ENCODE measurements around the gene SOWAHB. TPM values are rescaled to one million over a fixed set of nuclear protein-coding genes. Genes with fewer than 3 reads are reported as not detected.

The SOWAHB gene, protein sequence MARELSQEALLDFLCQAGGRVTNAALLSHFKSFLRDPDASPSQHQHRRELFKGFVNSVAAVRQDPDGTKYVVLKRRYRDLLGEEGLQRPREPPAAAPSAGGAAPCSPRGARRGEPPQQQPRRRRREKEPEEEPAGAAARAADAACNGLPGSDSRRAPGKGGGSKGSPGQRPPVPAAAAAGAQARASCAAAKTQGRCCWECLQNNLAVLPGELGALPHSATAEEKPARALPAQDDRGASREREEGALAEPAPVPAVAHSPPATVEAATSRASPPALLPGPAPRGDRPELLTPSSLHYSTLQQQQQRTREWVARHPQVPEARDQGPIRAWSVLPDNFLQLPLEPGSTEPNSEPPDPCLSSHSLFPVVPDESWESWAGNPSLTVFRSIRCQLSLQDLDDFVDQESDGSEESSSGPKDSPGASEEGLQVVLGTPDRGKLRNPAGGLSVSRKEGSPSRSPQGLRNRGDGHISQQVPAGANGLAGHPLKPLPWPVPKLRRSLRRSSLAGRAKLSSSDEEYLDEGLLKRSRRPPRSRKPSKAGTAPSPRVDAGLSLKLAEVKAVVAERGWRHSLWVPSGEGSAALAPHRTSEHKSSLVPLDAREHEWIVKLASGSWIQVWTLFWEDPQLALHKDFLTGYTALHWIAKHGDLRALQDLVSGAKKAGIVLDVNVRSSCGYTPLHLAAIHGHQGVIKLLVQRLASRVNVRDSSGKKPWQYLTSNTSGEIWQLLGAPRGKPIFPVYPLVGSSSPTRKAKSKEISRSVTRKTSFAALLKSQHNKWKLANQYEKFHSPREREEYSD
- 0.05 and 0.06 TPM in 2 replicates for polyA plus RNA-seq (2012; rRNA removed)
- 0.01 and 0.04 TPM in 2 replicates for polyA plus RNA-seq (2012; cell fraction: cytosol; rRNA removed)
- polyA plus RNA-seq (2012; cell fraction: nucleus; rRNA removed): 0.05 and 0.08 TPM in 2 replicates

DNA sequence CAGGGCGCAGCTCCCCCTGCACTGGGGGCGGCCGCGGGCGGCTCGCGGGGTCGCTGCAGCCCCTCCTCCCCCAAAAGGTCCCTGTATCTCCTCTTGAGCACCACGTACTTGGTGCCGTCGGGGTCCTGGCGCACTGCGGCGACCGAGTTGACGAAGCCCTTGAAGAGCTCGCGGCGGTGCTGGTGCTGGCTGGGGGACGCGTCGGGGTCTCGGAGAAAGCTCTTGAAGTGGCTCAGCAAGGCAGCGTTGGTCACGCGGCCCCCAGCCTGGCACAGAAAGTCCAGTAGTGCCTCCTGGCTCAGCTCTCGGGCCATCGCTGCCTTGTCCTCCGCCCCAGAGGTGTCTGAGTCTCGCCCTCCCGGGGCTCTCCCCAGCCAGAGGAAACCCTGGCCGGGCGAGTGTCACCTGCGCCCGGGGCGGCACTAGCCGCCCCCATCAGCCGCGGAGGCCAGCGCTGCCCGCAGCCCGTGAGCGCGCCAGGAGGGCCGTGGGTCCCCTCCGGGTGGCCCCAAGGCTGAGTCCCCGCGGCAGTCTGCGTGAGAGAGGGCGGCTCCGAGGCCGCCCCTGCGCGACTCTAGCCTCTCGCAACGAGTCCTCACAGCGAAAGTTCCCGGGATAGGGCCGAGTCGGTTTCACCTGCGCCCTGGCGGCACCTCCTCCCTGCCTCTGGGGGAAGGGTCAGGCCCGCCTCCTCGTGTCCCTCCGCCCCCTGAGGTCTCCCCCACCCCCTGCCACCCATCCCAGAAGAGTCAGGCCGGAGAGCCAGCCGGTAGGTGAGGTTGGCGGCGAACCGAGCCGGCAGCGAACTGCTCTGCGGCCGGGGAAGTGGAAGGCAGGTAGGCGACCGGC is at the start of gene SOWAHB:
TSS of gene SOWAHB (minus strand) at position 609 of the 849 bp plus-strand sequence. CDS start at position 314, 295 bp downstream.
- POLR2A ChIA-PET: interaction anchor here (1.1 kb wide), 1 partner anchor 51 kb away, joined by 3 read pairs; no protein-coding TSS in a partner anchor
- no peak within 1 kb of the TSS for H3K9ac ChIP-seq

DNA sequence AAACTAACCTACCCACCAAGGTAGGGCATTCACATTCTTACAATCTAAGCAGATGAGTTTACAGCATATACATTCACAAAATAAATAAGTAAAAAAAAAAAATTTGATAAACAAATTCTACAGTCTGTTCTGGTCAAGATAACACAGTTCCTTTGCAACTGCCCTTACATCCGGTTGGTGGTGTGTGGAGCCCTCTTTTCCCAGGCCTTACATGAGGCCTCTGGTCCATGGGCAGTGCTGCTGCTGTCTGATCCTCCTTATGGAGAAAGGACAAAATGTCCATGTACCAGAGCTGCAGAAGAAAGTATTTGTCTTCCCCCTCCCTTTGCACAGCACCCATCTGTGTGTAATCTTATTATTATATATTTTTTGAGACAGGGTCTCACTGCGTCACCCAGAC is 49.4 kb upstream of the SOWAHB start:
- H3K79me2 ChIP-seq (ENCODE audit: insufficient read depth): peaks cover 76% of the 10 kb centered on the region
- no peaks in the 10 kb centered on the region for H3K9me2 ChIP-seq
- ChIA-PET CTCF (no interaction called here), POLR2A (no interaction called here)
- peaks cover 0 to 14% of the 10 kb centered on the region in 2 experiments; a peak in 2 of 4 replicates for H3K4me1 ChIP-seq (ENCODE audit: control insufficient read depth in 1 of 2, insufficient read depth in 2 of 2, low read depth in 1 of 2, low read length in 1 of 2)
- peak overlapping the region; percentile 90 for H3K4me2 ChIP-seq
- no peak overlapping the region for H3K9ac ChIP-seq
- no peak overlapping the region for H3K27ac ChIP-seq (ENCODE audit: low read depth in 2 of 2, low read length in 1 of 2)
- peak overlapping the region in 1 of 2 experiments; percentile 94; a peak in 2 of 4 replicates for H3K4me3 ChIP-seq (ENCODE audit: low read depth in 2 of 2, low read length in 1 of 2)
- no peaks in the 10 kb centered on the region for H3K27me3 ChIP-seq (ENCODE audit: insufficient read depth)
- peaks cover 12% of the 10 kb centered on the region for H4K20me1 ChIP-seq (ENCODE audit: insufficient read depth)
- no peaks in the 10 kb centered on the region for H3K9me3 ChIP-seq
- H3K36me3 ChIP-seq (replicated peaks in 1 of 2; ENCODE audit: control insufficient read depth in 1 of 2, insufficient read depth in 2 of 2, low read length in 1 of 2): peaks cover 0 to 16% of the 10 kb centered on the region in 2 experiments
- WGBS (ENCODE audit: low lambda C conversion rate): 87% methylated on average over 2 of the region's 2 CpGs
- no peak overlapping the region for H2AFZ ChIP-seq (ENCODE audit: low read depth)
- peaks cover 6% of the 10 kb centered on the region for H3F3A ChIP-seq (replicated peaks; ENCODE audit: insufficient read depth)
- no peak for DNase-seq
- TF ChIP-seq MXI1 (IDR thresholded peaks at IDR 0.05; ENCODE audit: low read depth, low read length) (no peak), SMC3 (IDR thresholded peaks at IDR 0.05; ENCODE audit: low read depth, low read length) (no peak), MEF2A (IDR thresholded peaks at IDR 0.05; ENCODE audit: borderline replicate concordance, low read depth) (no peak), SIN3A (IDR thresholded peaks at IDR 0.05; ENCODE audit: borderline replicate concordance, low read depth, low read length) (no peak), NFIC (IDR thresholded peaks at IDR 0.05; ENCODE audit: borderline replicate concordance) (no peak), FOXM1 (IDR thresholded peaks at IDR 0.05; ENCODE audit: low read depth) (no peak), RXRA (IDR thresholded peaks at IDR 0.05; ENCODE audit: borderline replicate concordance, low read depth) (no peak), GATA2 (CRISPR knock-in tag; IDR thresholded peaks at IDR 0.05) (no peak), RFX5 (IDR thresholded peaks at IDR 0.05; ENCODE audit: low read length) (no peak)
- TF ChIP-seq, protein P1, sequence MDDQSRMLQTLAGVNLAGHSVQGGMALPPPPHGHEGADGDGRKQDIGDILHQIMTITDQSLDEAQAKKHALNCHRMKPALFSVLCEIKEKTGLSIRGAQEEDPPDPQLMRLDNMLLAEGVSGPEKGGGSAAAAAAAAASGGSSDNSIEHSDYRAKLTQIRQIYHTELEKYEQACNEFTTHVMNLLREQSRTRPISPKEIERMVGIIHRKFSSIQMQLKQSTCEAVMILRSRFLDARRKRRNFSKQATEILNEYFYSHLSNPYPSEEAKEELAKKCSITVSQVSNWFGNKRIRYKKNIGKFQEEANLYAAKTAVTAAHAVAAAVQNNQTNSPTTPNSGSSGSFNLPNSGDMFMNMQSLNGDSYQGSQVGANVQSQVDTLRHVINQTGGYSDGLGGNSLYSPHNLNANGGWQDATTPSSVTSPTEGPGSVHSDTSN (IDR thresholded peaks at IDR 0.05): no peak

More for the DNA sequence above, at the start of gene SOWAHB:
- H3K27ac ChIP-seq (ENCODE audit: low read depth in 2 of 2, low read length in 1 of 2): no peak within 1 kb of the TSS
- H2AFZ ChIP-seq (ENCODE audit: low read depth): peak within 1 kb of the TSS; percentile 60; the same call in 1 of the 2 replicates
- H3F3A ChIP-seq (replicated peaks; ENCODE audit: insufficient read depth): no peaks in the 10 kb centered on the region
- H3K4me3 ChIP-seq (ENCODE audit: low read depth in 2 of 2, low read length in 1 of 2): peak within 1 kb of the TSS; percentile 50 to 51
- peaks cover 28% of the 10 kb centered on the region for H3K27me3 ChIP-seq (ENCODE audit: insufficient read depth)
- TF ChIP-seq RXRA (IDR thresholded peaks at IDR 0.05; ENCODE audit: borderline replicate concordance, low read depth): no peak
- TF ChIP-seq, protein P2, sequence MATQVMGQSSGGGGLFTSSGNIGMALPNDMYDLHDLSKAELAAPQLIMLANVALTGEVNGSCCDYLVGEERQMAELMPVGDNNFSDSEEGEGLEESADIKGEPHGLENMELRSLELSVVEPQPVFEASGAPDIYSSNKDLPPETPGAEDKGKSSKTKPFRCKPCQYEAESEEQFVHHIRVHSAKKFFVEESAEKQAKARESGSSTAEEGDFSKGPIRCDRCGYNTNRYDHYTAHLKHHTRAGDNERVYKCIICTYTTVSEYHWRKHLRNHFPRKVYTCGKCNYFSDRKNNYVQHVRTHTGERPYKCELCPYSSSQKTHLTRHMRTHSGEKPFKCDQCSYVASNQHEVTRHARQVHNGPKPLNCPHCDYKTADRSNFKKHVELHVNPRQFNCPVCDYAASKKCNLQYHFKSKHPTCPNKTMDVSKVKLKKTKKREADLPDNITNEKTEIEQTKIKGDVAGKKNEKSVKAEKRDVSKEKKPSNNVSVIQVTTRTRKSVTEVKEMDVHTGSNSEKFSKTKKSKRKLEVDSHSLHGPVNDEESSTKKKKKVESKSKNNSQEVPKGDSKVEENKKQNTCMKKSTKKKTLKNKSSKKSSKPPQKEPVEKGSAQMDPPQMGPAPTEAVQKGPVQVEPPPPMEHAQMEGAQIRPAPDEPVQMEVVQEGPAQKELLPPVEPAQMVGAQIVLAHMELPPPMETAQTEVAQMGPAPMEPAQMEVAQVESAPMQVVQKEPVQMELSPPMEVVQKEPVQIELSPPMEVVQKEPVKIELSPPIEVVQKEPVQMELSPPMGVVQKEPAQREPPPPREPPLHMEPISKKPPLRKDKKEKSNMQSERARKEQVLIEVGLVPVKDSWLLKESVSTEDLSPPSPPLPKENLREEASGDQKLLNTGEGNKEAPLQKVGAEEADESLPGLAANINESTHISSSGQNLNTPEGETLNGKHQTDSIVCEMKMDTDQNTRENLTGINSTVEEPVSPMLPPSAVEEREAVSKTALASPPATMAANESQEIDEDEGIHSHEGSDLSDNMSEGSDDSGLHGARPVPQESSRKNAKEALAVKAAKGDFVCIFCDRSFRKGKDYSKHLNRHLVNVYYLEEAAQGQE (IDR thresholded peaks at IDR 0.05; ENCODE audit: low read depth, low read length): no peak
- TF ChIP-seq ELF1 (IDR thresholded peaks at IDR 0.05): no peak
- no peak for TF ChIP-seq RAD21 (IDR thresholded peaks at IDR 0.05; ENCODE audit: low read length)
- peak within 1 kb of the TSS; percentile 80 for H3K4me2 ChIP-seq
- DNase-seq: peak; percentile 58
- H3K9me3 ChIP-seq: no peaks in the 10 kb centered on the region
- H3K79me2 ChIP-seq (ENCODE audit: insufficient read depth): no peaks in the 10 kb centered on the region
- WGBS (ENCODE audit: low lambda C conversion rate): 7% methylated on average over 10 of the region's 76 CpGs
- CTCF ChIA-PET: interaction anchor here (1.4 to 2.3 kb wide), 2 partner anchors 11 to 148 kb away, joined by 4 to 6 read pairs; no protein-coding TSS in a partner anchor
- peaks cover 0 to 12% of the 10 kb centered on the region in 2 experiments; a peak in 1 of 4 replicates for H3K4me1 ChIP-seq (ENCODE audit: control insufficient read depth in 1 of 2, insufficient read depth in 2 of 2, low read depth in 1 of 2, low read length in 1 of 2)
- no peaks in the 10 kb centered on the region for H4K20me1 ChIP-seq (ENCODE audit: insufficient read depth)
- no peaks in the 10 kb centered on the region for H3K9me2 ChIP-seq
- no peaks in the 10 kb centered on the region for H3K36me3 ChIP-seq (replicated peaks in 1 of 2; ENCODE audit: control insufficient read depth in 1 of 2, insufficient read depth in 2 of 2, low read length in 1 of 2)

All from SK-N-SH (cell line).